Activated gamma-delta T cell treated with Interleukin-2 at 50 U/mL for 16 hours (primary cell): ENCODE measurements around the gene HYAL3.
"Not testable (repeated sequence)": the region's sequence is repeated elsewhere in the genome, so short reads cannot be mapped to it uniquely, and the experiment has no call there.

Experiments used
- DNase-seq: peaks from one replicate; pipeline ENCODE4 v3.0.0-alpha.2; 2020

Gene HYAL3

GRCh38 chr3:50268703-50269451 lies 30.3 kb downstream of the HYAL3 start, which contains the start of gene SEMA3B:
SEMA3B (plus strand) TSS chr3:50269147; CDS start chr3:50269241, 94 bp downstream.
- DNase-seq = no peak

- DNase-seq = no peak
These were observed 30.9 kb downstream of the HYAL3 start for GRCh38 chr3:50268276-50268675.

GRCh38 chr3:50267280-50267913 lies 31.8 kb downstream of the HYAL3 start:
- DNase-seq = no peak

- no peak for DNase-seq
These were observed 32.4 kb downstream of the HYAL3 start for GRCh38 chr3:50266836-50267235.

- no peak for DNase-seq
These were observed 33.2 kb downstream of the HYAL3 start for GRCh38 chr3:50266017-50266416.

- DNase-seq = no peak
These were observed 33.6 kb downstream of the HYAL3 start for GRCh38 chr3:50265571-50265970.

GRCh38 chr3:50264964-50265485 lies 34.2 kb downstream of the HYAL3 start:
- no peak for DNase-seq

- DNase-seq = no peak
These were observed 34.7 kb downstream of the HYAL3 start for GRCh38 chr3:50264383-50264963.

GRCh38 chr3:50263478-50264382 lies 35.5 kb downstream of the HYAL3 start:
- no peak for DNase-seq

- DNase-seq = no peak
These were observed 36.4 kb downstream of the HYAL3 start for GRCh38 chr3:50262778-50263177.

GRCh38 chr3:50262200-50262599 lies 37.0 kb downstream of the HYAL3 start:
- not testable (repeated sequence) for DNase-seq

- DNase-seq = no peak
These were observed 37.7 kb downstream of the HYAL3 start for GRCh38 chr3:50261505-50261904.

GRCh38 chr3:50260942-50261441 lies 38.2 kb downstream of the HYAL3 start:
- no peak for DNase-seq

- peak; percentile 79 for DNase-seq
These were observed 38.9 kb downstream of the HYAL3 start for GRCh38 chr3:50260027-50260941.

- no peak for DNase-seq
These were observed 39.7 kb downstream of the HYAL3 start for GRCh38 chr3:50259432-50260026.

- DNase-seq = no peak
These were observed 40.2 kb downstream of the HYAL3 start for GRCh38 chr3:50258979-50259378.

GRCh38 chr3:50258029-50258680 lies 41.0 kb downstream of the HYAL3 start:
- no peak for DNase-seq

GRCh38 chr3:50256978-50257890 lies 42.0 kb downstream of the HYAL3 start:
- no peak for DNase-seq

- no peak for DNase-seq
These were observed 44.0 kb downstream of the HYAL3 start for GRCh38 chr3:50255251-50255615.
